Skeletal muscle tissue (tissue), 4 donors: ENCODE data around the gene TMED1. TPM values are rescaled to one million over a fixed set of nuclear protein-coding genes. Genes with fewer than 3 reads are reported as not detected.

Source experiments
- H3K27ac ChIP-seq: one replicate; pipeline ENCODE4 v1.7.0; 2013; ENCODE audit warnings: mild to moderate bottlenecking, low read depth, low read length, inconsistent platforms
- H3K27me3 ChIP-seq, 3 donors: one replicate each; pipeline ENCODE4 v1.7.0; 2013; ENCODE audit warnings: low read length in 3 of 3; ENCODE audit not compliant: control insufficient read depth in 3 of 3, insufficient read depth in 3 of 3
- H3K36me3 ChIP-seq, 3 donors: one replicate each; pipeline ENCODE4 v1.7.0; 2013; ENCODE audit warnings: low read length in 3 of 3; ENCODE audit not compliant: control insufficient read depth in 3 of 3, insufficient read depth in 3 of 3
- H3K4me1 ChIP-seq, 3 donors: one replicate each; pipeline ENCODE4 v1.7.0; 2013; ENCODE audit warnings: low read length in 3 of 3, mild to moderate bottlenecking in 3 of 3; ENCODE audit not compliant: control insufficient read depth in 3 of 3, insufficient read depth in 3 of 3
- H3K4me3 ChIP-seq, 3 donors: one replicate each; pipeline ENCODE4 v1.7.0; 2013; ENCODE audit warnings: low read length in 3 of 3
- H3K9ac ChIP-seq, 3 donors: one replicate each; pipeline ENCODE4 v1.7.0; 2013; ENCODE audit warnings: low read length in 3 of 3, mild to moderate bottlenecking in 3 of 3, moderate library complexity in 2 of 3, low read depth in 1 of 3
- H3K9me3 ChIP-seq, 3 donors: one replicate each; pipeline ENCODE4 v1.7.0; 2013; ENCODE audit warnings: low read length in 3 of 3; ENCODE audit not compliant: control insufficient read depth in 3 of 3
- total RNA-seq: library from RNA; depleted of rRNA; stranded (reverse); fragments of >200 nt; gene quantifications from one replicate; pipeline ENCODE4 v1.2.3, GENCODE V29; 2014
- donor health status: Osteomylitis.

Gene TMED1
- total RNA-seq, 1 donor from 2014 or later = 39.7 TPM

DNA sequence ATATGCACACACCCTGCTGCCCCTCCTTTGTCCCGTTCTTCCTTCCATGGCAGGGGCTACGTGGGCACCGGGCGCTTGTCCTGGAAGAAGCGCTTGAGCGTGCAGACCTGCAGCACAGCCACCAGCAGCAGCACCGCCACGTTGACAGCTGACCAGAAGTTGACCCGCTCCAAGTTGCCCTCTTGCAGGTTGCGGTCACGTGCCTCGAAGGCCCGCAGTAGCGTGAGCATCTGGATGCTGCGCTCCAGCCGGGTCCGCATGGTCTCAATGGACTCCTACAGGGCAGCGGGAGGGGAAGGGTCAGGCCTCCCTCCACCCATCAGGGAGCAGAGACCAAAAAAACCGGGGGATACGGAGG is 3.1 kb downstream of the TMED1 start:
- H3K27ac ChIP-seq = no peak overlapping the region
- peaks cover 15 to 33% (median 30%) of the 10 kb centered on the region in 3 donors for H3K36me3 ChIP-seq
- H3K4me3 ChIP-seq = no peak overlapping the region
- no peak overlapping the region for H3K9ac ChIP-seq
- no peaks in the 10 kb centered on the region for H3K27me3 ChIP-seq
- peaks cover 0 to 7% (median 6%) of the 10 kb centered on the region in 3 donors for H3K9me3 ChIP-seq
- H3K4me1 ChIP-seq = peaks cover 14 to 16% (median 14%) of the 10 kb centered on the region in 3 donors

DNA sequence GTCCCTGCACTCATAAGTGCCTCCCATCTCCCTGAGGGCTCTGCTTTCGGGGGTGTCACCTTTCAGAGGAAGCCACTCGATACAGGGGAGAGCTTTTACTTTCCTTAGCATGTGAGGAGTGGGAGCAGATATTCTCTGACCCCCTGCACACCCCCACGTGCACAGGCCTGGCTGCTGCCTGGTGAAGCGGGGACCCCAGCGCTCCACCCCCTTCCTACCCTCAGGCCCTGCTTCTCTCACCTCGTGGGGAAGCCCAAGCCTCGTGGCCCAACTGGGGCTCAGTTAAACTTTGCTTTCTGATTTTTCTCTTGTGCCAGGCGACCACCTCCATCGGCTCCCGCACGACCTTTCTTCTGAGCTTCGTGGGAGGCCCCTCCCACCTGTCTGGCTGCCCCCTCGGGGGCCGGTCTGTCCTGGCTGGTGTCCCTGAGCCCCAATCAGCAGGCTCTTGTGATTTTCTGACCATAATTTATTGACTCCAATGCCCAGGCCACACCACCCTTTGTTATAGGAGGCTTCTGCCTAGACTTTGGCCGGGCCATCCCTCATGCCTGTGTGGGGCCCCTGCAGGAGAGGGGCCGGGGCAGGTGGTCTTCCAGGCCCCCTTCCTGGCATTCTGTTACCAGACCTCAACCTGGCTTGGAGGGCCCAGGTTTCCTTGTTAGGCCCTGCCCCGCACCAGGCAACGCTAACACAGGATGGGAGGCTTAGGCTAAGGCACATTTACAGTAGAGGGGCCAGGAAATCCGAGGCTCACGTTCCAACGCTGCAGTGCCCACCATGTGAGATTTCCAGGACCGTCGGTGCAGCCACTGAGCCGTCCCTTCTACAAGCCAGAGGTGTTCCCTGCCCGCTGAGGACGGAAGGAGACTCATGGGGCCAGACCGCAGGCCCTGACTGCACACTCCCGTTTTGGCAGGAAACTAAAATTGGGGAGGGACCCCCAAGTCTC is 3.7 kb downstream of the TMED1 start:
- H3K27ac ChIP-seq = no peak overlapping the region
- H3K9ac ChIP-seq = no peak overlapping the region
- peaks cover 14 to 16% (median 14%) of the 10 kb centered on the region in 3 donors for H3K4me1 ChIP-seq
- H3K4me3 ChIP-seq = no peak overlapping the region
- H3K9me3 ChIP-seq = peaks cover 0 to 7% (median 6%) of the 10 kb centered on the region in 3 donors
- peaks cover 17 to 33% (median 30%) of the 10 kb centered on the region in 3 donors for H3K36me3 ChIP-seq
- H3K27me3 ChIP-seq = no peaks in the 10 kb centered on the region

DNA sequence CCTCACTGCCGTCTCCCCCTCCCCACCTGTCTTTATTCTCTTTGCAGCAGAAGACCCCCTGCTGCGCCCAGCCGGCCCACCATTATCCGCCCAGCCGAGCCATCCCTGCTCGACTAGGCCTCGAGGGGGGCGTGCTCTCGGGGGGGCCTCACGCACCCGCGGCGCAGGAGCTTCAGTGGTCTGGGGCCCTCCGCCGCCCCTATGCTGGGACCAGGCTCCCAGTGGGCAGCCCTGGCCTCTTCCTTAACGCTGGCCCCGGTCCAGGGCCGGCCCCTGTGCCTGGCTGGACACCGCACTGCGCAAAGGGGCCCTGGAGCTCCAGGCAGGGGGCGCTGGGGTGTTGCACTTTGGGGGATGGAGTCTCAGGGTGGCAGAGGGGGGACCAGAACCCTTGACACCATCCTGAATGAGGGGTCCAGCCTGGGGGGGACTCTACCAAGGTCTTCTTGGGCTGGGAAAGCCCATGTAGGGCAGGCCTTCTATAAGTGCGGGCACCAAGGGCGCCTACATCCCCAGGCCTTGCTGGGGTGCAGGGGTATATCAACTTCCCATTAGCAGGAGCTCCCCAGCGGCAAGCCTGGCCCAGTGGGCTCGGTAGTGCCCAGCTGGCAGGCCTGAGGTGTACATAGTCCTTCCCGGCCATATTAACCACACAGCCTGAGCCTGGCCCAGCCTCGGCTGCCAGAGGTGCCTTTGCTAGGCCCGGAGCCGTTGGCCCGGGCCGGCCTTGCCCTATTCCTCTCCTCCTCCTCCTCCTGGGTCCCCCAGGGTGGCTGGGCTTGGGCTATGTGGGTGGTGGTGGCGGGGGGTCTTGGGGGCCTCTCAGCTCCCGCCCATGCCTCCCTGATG is 4.9 kb downstream of the TMED1 start:
- no peak overlapping the region for H3K27ac ChIP-seq
- H3K36me3 ChIP-seq = peaks cover 27 to 42% (median 37%) of the 10 kb centered on the region in 3 donors
- H3K27me3 ChIP-seq = no peaks in the 10 kb centered on the region
- H3K9me3 ChIP-seq = no peaks in the 10 kb centered on the region
- peaks cover 6 to 8% (median 8%) of the 10 kb centered on the region in 3 donors for H3K4me1 ChIP-seq
- no peak overlapping the region for H3K9ac ChIP-seq
- H3K4me3 ChIP-seq = no peak overlapping the region

DNA sequence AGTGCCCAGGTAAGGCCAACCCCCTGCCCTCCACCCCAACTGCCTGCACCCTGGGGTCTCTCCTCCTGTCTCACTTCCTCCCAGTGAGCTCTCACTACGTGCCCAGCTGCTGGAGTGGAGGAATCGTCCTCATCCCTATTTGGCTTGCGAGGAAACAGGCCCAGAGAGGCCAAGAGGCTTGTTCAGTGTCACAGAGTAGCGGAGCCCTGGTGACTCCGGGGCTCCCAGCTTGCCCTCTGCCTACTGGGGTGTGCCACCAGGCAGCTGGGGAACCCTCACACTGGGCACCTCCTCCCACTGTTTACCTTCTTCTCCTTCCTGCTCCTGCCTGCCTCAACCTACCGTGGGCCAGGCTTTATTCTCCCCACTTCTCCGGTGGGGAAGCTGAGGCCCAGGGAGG is 5.6 kb downstream of the TMED1 start:
- Histone ChIP-seq H3K27me3 (no peaks in the 10 kb centered on the region), H3K27ac (no peak overlapping the region), H3K4me1 (peaks cover 4 to 7% (median 7%) of the 10 kb centered on the region in 3 donors), H3K9me3 (no peaks in the 10 kb centered on the region), H3K9ac (no peak overlapping the region), H3K4me3 (no peak overlapping the region), H3K36me3 (peaks cover 35 to 47% (median 41%) of the 10 kb centered on the region in 3 donors)

DNA sequence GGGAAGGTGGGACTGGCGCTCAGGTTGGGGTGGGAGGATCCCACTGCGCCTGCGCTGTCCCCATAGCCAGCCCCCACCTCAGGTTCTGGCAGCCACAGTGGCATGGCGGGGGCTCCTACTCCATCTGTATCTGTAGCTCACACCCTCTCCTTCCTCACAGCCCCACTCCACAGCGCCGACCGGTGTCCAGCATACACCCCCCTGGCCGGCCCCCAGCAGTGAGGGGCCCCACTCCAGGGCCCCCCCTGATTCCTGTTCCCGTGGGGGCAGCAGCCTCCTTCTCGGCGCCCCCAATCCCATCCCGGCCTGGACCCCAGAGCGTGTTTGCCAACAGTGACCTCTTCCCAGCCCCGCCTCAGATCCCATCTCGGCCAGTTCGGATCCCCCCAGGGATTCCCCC is 6.0 kb downstream of the TMED1 start:
- H3K9ac ChIP-seq = no peak overlapping the region
- H3K9me3 ChIP-seq = no peaks in the 10 kb centered on the region
- H3K36me3 ChIP-seq = peaks cover 37 to 48% (median 38%) of the 10 kb centered on the region in 3 donors
- H3K4me1 ChIP-seq = peaks cover 0 to 3% (median 3%) of the 10 kb centered on the region in 3 donors
- no peak overlapping the region for H3K27ac ChIP-seq
- H3K4me3 ChIP-seq = no peak overlapping the region
- no peaks in the 10 kb centered on the region for H3K27me3 ChIP-seq

DNA sequence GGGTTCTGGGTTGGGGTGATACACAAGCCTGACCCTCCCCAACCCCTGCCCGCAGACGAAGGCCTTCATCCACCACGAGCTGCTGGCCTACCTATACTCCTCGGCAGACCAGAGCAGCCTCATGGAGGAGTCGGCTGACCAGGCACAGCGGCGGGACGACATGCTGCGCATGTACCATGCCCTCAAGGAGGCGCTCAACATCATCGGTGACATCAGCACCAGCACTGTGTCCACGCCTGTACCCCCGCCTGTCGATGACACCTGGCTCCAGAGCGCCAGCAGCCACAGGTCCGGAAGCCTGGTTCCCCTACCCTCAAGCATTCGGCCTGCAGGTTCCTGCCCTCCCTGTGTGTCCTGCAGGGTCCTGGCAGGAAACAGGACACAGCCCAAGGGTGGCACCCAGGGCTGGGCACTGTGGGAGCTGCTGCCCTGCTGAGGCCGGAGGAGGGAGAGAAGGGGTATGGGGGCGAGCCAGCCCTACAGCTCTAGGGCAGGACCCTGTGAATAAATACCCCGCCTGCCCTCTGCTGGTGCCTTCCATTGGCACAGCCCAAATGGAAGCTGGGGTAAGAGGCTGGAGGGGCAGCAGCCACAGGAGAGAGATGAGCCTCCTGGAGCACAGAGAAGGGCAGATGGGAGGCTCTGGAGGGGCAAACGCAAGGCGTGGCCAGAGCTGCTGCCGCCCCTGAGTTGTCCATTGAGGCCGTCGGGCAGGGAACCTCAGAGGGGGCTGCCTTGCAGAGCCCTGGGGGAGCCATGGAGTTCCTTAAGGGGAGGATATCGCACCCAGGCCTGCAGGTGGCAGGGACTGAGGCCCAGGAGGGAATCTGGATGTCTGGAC is 6.8 kb downstream of the TMED1 start:
- H3K36me3 ChIP-seq = peaks cover 42 to 51% (median 45%) of the 10 kb centered on the region in 3 donors
- H3K9ac ChIP-seq = no peak overlapping the region
- H3K27ac ChIP-seq = no peak overlapping the region
- no peaks in the 10 kb centered on the region for H3K27me3 ChIP-seq
- no peaks in the 10 kb centered on the region for H3K9me3 ChIP-seq
- H3K4me3 ChIP-seq = no peak overlapping the region
- H3K4me1 ChIP-seq = no peaks in the 10 kb centered on the region

DNA sequence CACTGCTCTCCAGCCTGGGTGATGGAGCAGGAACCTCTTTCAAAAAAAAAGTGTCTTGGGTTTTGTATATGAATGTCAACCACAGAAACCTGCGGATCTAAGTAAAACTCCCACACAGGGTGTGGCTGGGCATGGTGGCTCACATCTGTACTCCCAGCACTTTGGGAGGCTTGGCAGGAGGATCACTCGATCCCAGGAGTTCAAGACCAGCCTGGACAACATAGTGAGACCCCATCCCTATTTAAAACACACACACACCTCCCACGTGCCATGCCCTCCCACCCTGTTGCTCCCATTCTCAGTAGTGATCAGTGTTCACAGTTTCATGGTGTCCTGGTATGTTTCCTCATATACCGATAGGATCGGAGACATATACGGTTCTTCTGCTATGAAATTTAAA is 9.2 kb downstream of the TMED1 start:
- Histone ChIP-seq H3K4me1 (no peaks in the 10 kb centered on the region), H3K27me3 (no peaks in the 10 kb centered on the region), H3K36me3 (peaks cover 35 to 39% (median 38%) of the 10 kb centered on the region in 3 donors), H3K9ac (no peak overlapping the region), H3K27ac (no peak overlapping the region), H3K9me3 (no peaks in the 10 kb centered on the region), H3K4me3 (no peak overlapping the region)

DNA sequence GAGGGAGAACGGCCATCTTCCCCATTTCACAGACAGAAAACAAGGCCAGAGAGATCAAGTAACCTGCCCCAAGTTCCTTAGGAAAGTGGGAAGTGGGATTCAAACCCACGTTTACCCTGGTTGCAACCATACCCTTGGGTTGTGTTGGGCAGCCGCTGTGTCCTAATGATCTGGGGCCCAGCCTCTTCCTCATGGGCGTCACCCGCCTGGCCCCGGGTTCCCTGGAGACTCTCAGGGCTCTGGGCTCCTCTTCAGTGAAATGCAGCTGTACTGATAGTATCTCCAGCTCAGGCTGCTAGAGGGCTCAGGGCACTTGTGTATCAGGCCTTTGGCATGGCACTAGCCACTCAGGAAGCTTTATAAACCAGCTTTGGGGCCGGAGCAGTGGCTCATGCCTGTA is 9.8 kb downstream of the TMED1 start:
- Histone ChIP-seq H3K36me3 (peaks cover 40 to 42% (median 40%) of the 10 kb centered on the region in 3 donors), H3K9me3 (no peaks in the 10 kb centered on the region), H3K27me3 (no peaks in the 10 kb centered on the region), H3K27ac (no peak overlapping the region), H3K4me3 (no peak overlapping the region), H3K4me1 (peaks cover 0 to under 1% (median 0%) of the 10 kb centered on the region in 3 donors), H3K9ac (no peak overlapping the region)

DNA sequence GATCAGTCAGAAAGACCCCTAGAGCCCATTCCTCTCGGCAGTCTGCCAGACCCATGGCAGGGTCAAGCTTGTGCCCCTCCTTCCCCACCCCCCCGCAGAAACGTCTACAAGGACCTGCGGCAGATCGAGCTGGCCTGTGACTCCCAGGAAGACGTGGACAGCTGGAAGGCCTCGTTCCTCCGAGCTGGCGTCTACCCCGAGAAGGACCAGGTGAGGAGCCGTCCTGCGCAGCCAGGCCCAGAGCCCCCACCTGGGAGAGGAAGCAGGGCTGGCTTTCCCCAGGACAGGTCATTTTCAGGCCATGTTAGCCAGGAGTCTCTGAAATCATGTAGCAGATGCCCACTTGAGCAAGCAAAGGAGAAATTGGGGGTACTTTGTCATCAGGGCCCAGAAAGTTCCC is 12.3 kb downstream of the TMED1 start:
- no peak overlapping the region for H3K27ac ChIP-seq
- peaks cover 45 to 55% (median 55%) of the 10 kb centered on the region in 3 donors for H3K36me3 ChIP-seq
- H3K27me3 ChIP-seq = no peaks in the 10 kb centered on the region
- H3K9me3 ChIP-seq = no peaks in the 10 kb centered on the region
- no peak overlapping the region for H3K4me3 ChIP-seq
- H3K4me1 ChIP-seq = peaks cover 5 to 9% (median 8%) of the 10 kb centered on the region in 3 donors
- no peak overlapping the region for H3K9ac ChIP-seq
